ENCODE results near the gene ZSCAN10.
"Not testable (repeated sequence)": the region's sequence is repeated elsewhere in the genome, so short reads cannot be mapped to it uniquely, and the experiment has no call there.

The ZSCAN10 gene

DNA sequence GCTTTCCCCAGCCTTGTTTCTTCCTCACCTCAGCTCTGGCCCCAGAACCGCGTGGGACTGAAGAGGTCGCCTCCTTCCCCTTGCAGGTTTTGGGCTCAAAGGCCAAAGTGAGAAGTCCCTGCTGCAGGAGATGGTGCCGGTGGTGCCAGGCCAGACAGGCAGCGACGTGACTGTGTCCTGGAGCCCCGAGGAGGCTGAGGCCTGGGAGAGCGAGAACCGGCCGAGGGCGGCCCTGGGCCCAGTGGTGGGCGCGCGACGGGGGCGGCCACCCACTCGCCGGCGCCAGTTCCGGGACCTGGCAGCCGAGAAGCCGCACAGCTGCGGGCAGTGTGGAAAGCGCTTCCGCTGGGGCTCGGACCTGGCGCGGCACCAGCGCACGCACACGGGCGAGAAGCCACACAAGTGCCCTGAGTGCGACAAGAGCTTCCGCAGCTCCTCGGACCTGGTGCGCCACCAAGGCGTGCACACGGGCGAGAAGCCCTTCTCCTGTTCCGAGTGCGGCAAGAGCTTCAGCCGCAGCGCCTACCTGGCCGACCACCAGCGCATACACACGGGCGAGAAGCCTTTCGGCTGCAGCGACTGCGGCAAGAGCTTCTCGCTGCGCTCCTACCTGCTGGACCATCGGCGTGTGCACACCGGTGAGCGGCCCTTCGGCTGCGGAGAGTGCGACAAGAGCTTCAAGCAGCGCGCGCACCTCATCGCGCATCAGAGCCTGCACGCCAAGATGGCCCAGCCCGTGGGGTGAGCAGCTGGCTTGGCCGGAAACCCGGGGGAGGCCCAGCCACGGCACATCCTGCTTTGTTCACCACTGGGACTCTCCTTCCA, 41.7 kb upstream of the ZSCAN10 start:
- H3K27me3 ChIP-seq (ENCODE audit: insufficient read depth, low read length): no peaks in the 10 kb centered on the region
- no peak overlapping the region for H3K14ac ChIP-seq (ENCODE audit: low read length)
- peaks cover 3% of the 10 kb centered on the region for H3K9me3 ChIP-seq (ENCODE audit: insufficient read depth, low read depth, low read length)
- no peak overlapping the region for H3K27ac ChIP-seq (ENCODE audit: low read depth, low read length)
- H3K23ac ChIP-seq (ENCODE audit: low read length): no peak overlapping the region
- peaks cover 6 to 14% of the 10 kb centered on the region in 2 experiments for H3K4me1 ChIP-seq (ENCODE audit: control insufficient read depth in 1 of 2, insufficient read depth in 2 of 2, low read length in 2 of 2)
- H4K8ac ChIP-seq (ENCODE audit: low read depth, low read length): no peak overlapping the region
- no peak overlapping the region for H2AFZ ChIP-seq (ENCODE audit: insufficient read depth, low read length, poor library complexity)
- peaks cover 33 to 35% of the 10 kb centered on the region in 2 experiments for H3K36me3 ChIP-seq (ENCODE audit: control insufficient read depth in 1 of 2, insufficient read depth in 2 of 2, low read length in 2 of 2)
- WGBS (ENCODE audit: extremely low coverage, insufficient coverage, insufficient read length): no CpG with 5 or more reads among the region's 69 CpGs
- H2AK5ac ChIP-seq (ENCODE audit: low read length): no peak overlapping the region
- H3K9ac ChIP-seq (ENCODE audit: low read length): no peak overlapping the region
- no peaks in the 10 kb centered on the region for H3K79me2 ChIP-seq (ENCODE audit: control insufficient read depth, insufficient read depth, low read length, poor library complexity)
- H3K18ac ChIP-seq (ENCODE audit: low read length): no peak overlapping the region
- no peak for DNase-seq
- no peak overlapping the region for H4K91ac ChIP-seq (ENCODE audit: low read depth, low read length)
- H3K79me1 ChIP-seq (ENCODE audit: low read length): no peaks in the 10 kb centered on the region
- no peak overlapping the region for H3K4me3 ChIP-seq (ENCODE audit: low read depth, low read length)
- no peak overlapping the region for H4K12ac ChIP-seq (ENCODE audit: low read depth, low read length)
- no peak overlapping the region for H3K4ac ChIP-seq (ENCODE audit: low read depth, low read length)
- no peak overlapping the region for H3K4me2 ChIP-seq (ENCODE audit: low read length)
- H2BK12ac ChIP-seq (ENCODE audit: low read length): no peak overlapping the region
- no peak overlapping the region for H2BK5ac ChIP-seq (ENCODE audit: low read depth, low read length, poor library complexity)
- H2BK120ac ChIP-seq (ENCODE audit: insufficient read depth, low read length, poor library complexity): no peak overlapping the region

DNA sequence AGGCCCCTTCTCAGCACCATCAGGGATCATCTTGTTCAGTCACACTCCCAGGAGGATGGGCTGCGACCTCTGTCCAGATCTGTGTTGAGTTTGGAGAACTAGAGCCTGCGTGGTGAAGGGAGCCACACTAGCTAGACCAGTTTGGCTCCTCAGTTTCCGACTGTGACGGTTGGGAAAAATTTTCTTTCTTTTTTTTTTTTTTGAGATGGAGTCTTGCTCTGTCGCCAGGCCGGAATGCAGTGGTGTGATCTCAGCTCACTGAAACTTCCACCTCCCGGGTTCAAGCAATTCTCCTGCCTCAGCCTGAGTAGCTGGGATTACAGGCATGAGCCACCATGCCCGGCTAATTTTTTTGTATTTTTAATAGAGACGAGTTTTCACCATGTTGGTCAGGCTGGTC, 40.5 kb upstream of the ZSCAN10 start:
- H3K4ac ChIP-seq (ENCODE audit: low read depth, low read length); H3K23ac ChIP-seq (ENCODE audit: low read length); H3K27me3 ChIP-seq (ENCODE audit: insufficient read depth, low read length); H3K4me3 ChIP-seq (ENCODE audit: low read depth, low read length); H4K8ac ChIP-seq (ENCODE audit: low read depth, low read length); H3K18ac ChIP-seq (ENCODE audit: low read length); H3K79me1 ChIP-seq (ENCODE audit: low read length); H2AFZ ChIP-seq (ENCODE audit: insufficient read depth, low read length, poor library complexity); H2AK5ac ChIP-seq (ENCODE audit: low read length); H3K9me3 ChIP-seq (ENCODE audit: insufficient read depth, low read depth, low read length); H2BK12ac ChIP-seq (ENCODE audit: low read length); H4K91ac ChIP-seq (ENCODE audit: low read depth, low read length); H3K79me2 ChIP-seq (ENCODE audit: control insufficient read depth, insufficient read depth, low read length, poor library complexity); H2BK120ac ChIP-seq (ENCODE audit: insufficient read depth, low read length, poor library complexity): not testable (repeated sequence)
- H3K4me2 ChIP-seq (ENCODE audit: low read length): peak overlapping the region; percentile 20
- peak overlapping the region; percentile 6 for H3K9ac ChIP-seq (ENCODE audit: low read length)
- WGBS (ENCODE audit: extremely low coverage, insufficient coverage, insufficient read length): no CpG with 5 or more reads among the region's 9 CpGs
- peak overlapping the region; percentile 14 for H4K12ac ChIP-seq (ENCODE audit: low read depth, low read length)
- H2BK5ac ChIP-seq (ENCODE audit: low read depth, low read length, poor library complexity): peak overlapping the region; percentile 4
- peak overlapping the region; percentile 4 for H3K14ac ChIP-seq (ENCODE audit: low read length)
- H3K4me1 ChIP-seq (ENCODE audit: control insufficient read depth in 1 of 2, insufficient read depth in 2 of 2, low read length in 2 of 2): peaks cover 6 to 14% of the 10 kb centered on the region in 2 experiments
- peak overlapping the region; percentile 43 for H3K27ac ChIP-seq (ENCODE audit: low read depth, low read length)
- DNase-seq: peak in 1 of 2 donors; percentile 44
- peaks cover 33 to 35% of the 10 kb centered on the region in 2 experiments for H3K36me3 ChIP-seq (ENCODE audit: control insufficient read depth in 1 of 2, insufficient read depth in 2 of 2, low read length in 2 of 2)

DNA sequence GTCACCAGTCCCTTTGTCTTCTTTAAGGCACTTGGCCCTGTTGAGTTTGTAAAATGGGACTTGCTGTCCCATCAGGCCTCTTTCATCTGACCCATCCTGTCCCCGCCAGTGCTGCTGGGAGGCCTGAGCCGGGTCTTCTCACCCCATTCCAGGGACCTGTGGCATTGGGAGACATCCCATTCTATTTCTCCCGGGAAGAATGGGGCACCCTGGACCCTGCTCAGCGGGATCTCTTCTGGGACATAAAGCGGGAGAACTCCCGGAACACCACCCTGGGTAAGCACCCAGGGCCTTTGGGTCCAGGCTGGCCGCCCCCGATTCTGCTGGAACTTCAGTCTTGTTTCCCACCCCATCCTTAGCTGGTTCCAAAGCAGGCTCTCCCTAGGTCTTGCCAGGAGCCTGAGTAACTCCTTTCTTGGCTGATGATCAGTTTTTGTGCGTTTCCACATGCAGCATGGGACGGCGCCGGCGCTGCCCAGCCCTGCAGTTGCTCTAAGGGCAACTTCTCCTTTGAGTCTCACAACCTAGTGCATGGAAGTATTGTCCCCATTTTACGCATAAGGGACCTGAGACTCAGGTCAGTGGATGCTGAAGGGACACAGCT, 39.8 kb upstream of the ZSCAN10 start:
- no peak overlapping the region for H2BK120ac ChIP-seq (ENCODE audit: insufficient read depth, low read length, poor library complexity)
- peak overlapping the region; percentile 14 for H4K12ac ChIP-seq (ENCODE audit: low read depth, low read length)
- H4K8ac ChIP-seq (ENCODE audit: low read depth, low read length): no peak overlapping the region
- H4K91ac ChIP-seq (ENCODE audit: low read depth, low read length): no peak overlapping the region
- WGBS (ENCODE audit: extremely low coverage, insufficient coverage, insufficient read length): no CpG with 5 or more reads among the region's 14 CpGs
- H3K27ac ChIP-seq (ENCODE audit: low read depth, low read length): peak overlapping the region; percentile 43
- no peak overlapping the region for H3K18ac ChIP-seq (ENCODE audit: low read length)
- H3K36me3 ChIP-seq (ENCODE audit: control insufficient read depth in 1 of 2, insufficient read depth in 2 of 2, low read length in 2 of 2): peaks cover 33 to 35% of the 10 kb centered on the region in 2 experiments
- H2BK5ac ChIP-seq (ENCODE audit: low read depth, low read length, poor library complexity): peak overlapping the region; percentile 4
- H3K9ac ChIP-seq (ENCODE audit: low read length): peak overlapping the region; percentile 6
- peak overlapping the region; percentile 4 for H3K14ac ChIP-seq (ENCODE audit: low read length)
- H3K4me3 ChIP-seq (ENCODE audit: low read depth, low read length): no peak overlapping the region
- peaks cover 8% of the 10 kb centered on the region for H3K79me2 ChIP-seq (ENCODE audit: control insufficient read depth, insufficient read depth, low read length, poor library complexity)
- no peak overlapping the region for H3K23ac ChIP-seq (ENCODE audit: low read length)
- no peak overlapping the region for H2BK12ac ChIP-seq (ENCODE audit: low read length)
- peak overlapping the region; percentile 20 for H3K4me2 ChIP-seq (ENCODE audit: low read length)
- peaks cover 3% of the 10 kb centered on the region for H3K9me3 ChIP-seq (ENCODE audit: insufficient read depth, low read depth, low read length)
- no peak for DNase-seq
- no peak overlapping the region for H2AK5ac ChIP-seq (ENCODE audit: low read length)
- H3K27me3 ChIP-seq (ENCODE audit: insufficient read depth, low read length): no peaks in the 10 kb centered on the region
- H2AFZ ChIP-seq (ENCODE audit: insufficient read depth, low read length, poor library complexity): no peak overlapping the region
- H3K4me1 ChIP-seq (ENCODE audit: control insufficient read depth in 1 of 2, insufficient read depth in 2 of 2, low read length in 2 of 2): peaks cover 6 to 15% of the 10 kb centered on the region in 2 experiments
- H3K4ac ChIP-seq (ENCODE audit: low read depth, low read length): no peak overlapping the region
- peaks cover 9% of the 10 kb centered on the region for H3K79me1 ChIP-seq (ENCODE audit: low read length)

DNA sequence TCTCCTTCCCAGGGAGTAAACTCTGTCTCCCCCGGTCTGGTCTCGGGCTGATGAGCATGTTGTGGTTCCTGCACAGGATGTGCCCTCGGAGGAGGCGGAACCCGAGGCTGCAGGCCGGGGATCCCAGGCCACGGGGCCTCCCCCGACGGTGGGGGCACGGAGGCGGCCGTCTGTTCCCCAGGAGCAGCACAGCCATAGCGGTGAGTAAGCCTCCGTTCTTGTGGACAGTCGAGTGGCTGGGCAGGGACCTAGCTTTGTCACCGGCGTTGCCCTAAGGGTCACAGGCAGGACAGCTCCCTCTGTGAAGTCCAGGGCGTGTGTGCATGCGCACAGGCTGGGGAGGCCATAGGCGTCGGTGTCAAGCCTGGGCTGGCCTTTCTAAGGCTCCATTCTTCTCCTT, 39.2 kb upstream of the ZSCAN10 start:
- Histone ChIP-seq H4K12ac (ENCODE audit: low read depth, low read length) (no peak overlapping the region), H2AFZ (ENCODE audit: insufficient read depth, low read length, poor library complexity) (no peak overlapping the region), H3K18ac (ENCODE audit: low read length) (no peak overlapping the region), H3K27me3 (ENCODE audit: insufficient read depth, low read length) (no peaks in the 10 kb centered on the region), H2AK5ac (ENCODE audit: low read length) (no peak overlapping the region), H2BK120ac (ENCODE audit: insufficient read depth, low read length, poor library complexity) (no peak overlapping the region), H3K36me3 (ENCODE audit: control insufficient read depth in 1 of 2, insufficient read depth in 2 of 2, low read length in 2 of 2) (peaks cover 33 to 35% of the 10 kb centered on the region in 2 experiments), H4K91ac (ENCODE audit: low read depth, low read length) (no peak overlapping the region), H3K79me1 (ENCODE audit: low read length) (peaks cover 9% of the 10 kb centered on the region), H3K4ac (ENCODE audit: low read depth, low read length) (no peak overlapping the region), H3K4me1 (ENCODE audit: control insufficient read depth in 1 of 2, insufficient read depth in 2 of 2, low read length in 2 of 2) (peaks cover 6 to 16% of the 10 kb centered on the region in 2 experiments), H3K4me3 (ENCODE audit: low read depth, low read length) (no peak overlapping the region), H3K9ac (ENCODE audit: low read length) (no peak overlapping the region), H3K79me2 (ENCODE audit: control insufficient read depth, insufficient read depth, low read length, poor library complexity) (peaks cover 8% of the 10 kb centered on the region), H2BK12ac (ENCODE audit: low read length) (no peak overlapping the region), H3K23ac (ENCODE audit: low read length) (no peak overlapping the region), H4K8ac (ENCODE audit: low read depth, low read length) (no peak overlapping the region), H3K4me2 (ENCODE audit: low read length) (no peak overlapping the region), H3K14ac (ENCODE audit: low read length) (no peak overlapping the region), H2BK5ac (ENCODE audit: low read depth, low read length, poor library complexity) (no peak overlapping the region), H3K27ac (ENCODE audit: low read depth, low read length) (no peak overlapping the region), H3K9me3 (ENCODE audit: insufficient read depth, low read depth, low read length) (peaks cover 3% of the 10 kb centered on the region)
- DNase-seq: no peak
- WGBS (ENCODE audit: extremely low coverage, insufficient coverage, insufficient read length): no CpG with 5 or more reads among the region's 21 CpGs

Measured in trophoblast cell (in vitro differentiated cells and primary cell).